Activated B cell treated with CpG ODN at 0.5 μM for 24 hours (primary cell): ENCODE results near the gene UMODL1. TPM values are rescaled to one million over a fixed set of nuclear protein-coding genes. Genes with fewer than 3 reads are reported as not detected.

Source experiments
- ATAC-seq: fragments of 200-7000 bp; cut with Tn5 transposase; one replicate; pipeline ENCODE4 v1.10.0; 2021; ENCODE audit warnings: low read depth, mild to moderate bottlenecking, moderate library complexity
- CTCF ChIA-PET: fragments of 350-600 bp; sonication (Branson Sonifier 250); formaldehyde crosslinking; loops from one replicate; lab custom pipeline; 2021; ENCODE audit warnings: antibody characterized with exemption; lab: Charles Lee
- POLR2A ChIA-PET: fragments of 350-600 bp; sonication (Branson Sonifier 250); formaldehyde crosslinking; loops from one replicate; lab custom pipeline; 2021; ENCODE audit warnings: antibody characterized with exemption; lab: Charles Lee
- DNase-seq: peaks from one replicate; pipeline ENCODE4 v3.0.0; 2022
- H3K27ac Mint-ChIP-seq: one replicate; pipeline ENCODE4 v1.8.0; 2020; ENCODE audit warnings: mixed read lengths
- H3K27me3 Mint-ChIP-seq: one replicate; pipeline ENCODE4 v1.8.0; 2021; ENCODE audit warnings: mixed read lengths
- H3K36me3 Mint-ChIP-seq: one replicate; pipeline ENCODE4 v1.8.0; 2021; ENCODE audit warnings: low read depth, mixed read lengths
- H3K4me1 Mint-ChIP-seq: one replicate; pipeline ENCODE4 v1.8.0; 2021; ENCODE audit warnings: mixed read lengths
- H3K4me3 Mint-ChIP-seq: one replicate; pipeline ENCODE4 v1.8.0; 2020; ENCODE audit warnings: mild to moderate bottlenecking, mixed read lengths
- H3K9me3 Mint-ChIP-seq: one replicate; pipeline ENCODE4 v1.8.0; 2020; ENCODE audit warnings: mixed read lengths
- intact Hi-C: fragments of 100-400 bp; cut with micrococcal nuclease; formaldehyde crosslinking; loops from one replicate; pipeline ENCODE4 v1.15.1; 2024
- total RNA-seq: library from RNA; stranded (reverse); gene quantifications from 2 replicates; pipeline ENCODE4 v1.2.3, GENCODE V29; 2022
- TF ChIP-seq, protein P1 (sequence below): fragments of 200-600 bp; IDR thresholded peaks from one replicate; pipeline ENCODE4 v1.8.0; 2022; ENCODE audit warnings: antibody characterized with exemption, mild to moderate bottlenecking

The UMODL1 gene
- total RNA-seq, 1 donor from 2014 or later: 0.04 TPM

DNA sequence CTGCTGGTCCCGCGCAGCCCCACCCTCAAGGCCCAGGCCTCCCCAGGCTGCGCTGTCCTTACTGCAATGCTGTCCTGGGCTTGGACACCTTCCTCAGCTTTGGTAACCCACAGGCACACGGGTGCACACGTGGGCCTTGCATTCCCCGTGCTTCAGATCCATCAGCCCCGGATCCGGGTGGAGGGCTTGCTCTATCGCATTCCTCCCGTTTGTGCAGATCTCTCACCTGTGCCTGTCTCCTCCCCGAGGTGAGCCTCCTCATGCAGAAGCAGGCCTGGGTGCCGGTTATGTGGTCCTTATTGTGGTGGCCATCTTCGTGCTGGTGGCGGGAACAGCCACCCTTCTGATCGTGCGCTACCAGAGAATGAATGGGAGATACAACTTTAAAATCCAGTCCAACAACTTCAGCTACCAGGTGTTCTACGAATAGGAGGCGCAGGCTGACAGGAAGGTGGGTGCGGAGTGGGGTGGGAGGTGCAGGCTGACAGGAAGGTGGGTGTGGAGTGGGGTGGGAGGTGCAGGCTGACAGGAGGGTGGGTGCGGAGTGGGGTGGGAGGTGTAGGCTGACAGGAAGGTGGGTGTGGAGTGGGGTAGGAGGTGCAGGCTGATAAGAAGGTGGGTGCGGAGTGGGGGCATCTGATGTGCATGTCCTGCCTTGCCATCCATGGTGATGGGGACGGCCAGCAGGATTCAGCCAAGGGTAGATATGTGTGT is 66.2 kb downstream of the UMODL1 start:
- no peak overlapping the region for H3K4me3 Mint-ChIP-seq
- H3K36me3 Mint-ChIP-seq: no peaks in the 10 kb centered on the region
- H3K9me3 Mint-ChIP-seq: no peaks in the 10 kb centered on the region
- H3K4me1 Mint-ChIP-seq: peaks cover 7% of the 10 kb centered on the region
- no peak for DNase-seq
- TF ChIP-seq, protein P1, sequence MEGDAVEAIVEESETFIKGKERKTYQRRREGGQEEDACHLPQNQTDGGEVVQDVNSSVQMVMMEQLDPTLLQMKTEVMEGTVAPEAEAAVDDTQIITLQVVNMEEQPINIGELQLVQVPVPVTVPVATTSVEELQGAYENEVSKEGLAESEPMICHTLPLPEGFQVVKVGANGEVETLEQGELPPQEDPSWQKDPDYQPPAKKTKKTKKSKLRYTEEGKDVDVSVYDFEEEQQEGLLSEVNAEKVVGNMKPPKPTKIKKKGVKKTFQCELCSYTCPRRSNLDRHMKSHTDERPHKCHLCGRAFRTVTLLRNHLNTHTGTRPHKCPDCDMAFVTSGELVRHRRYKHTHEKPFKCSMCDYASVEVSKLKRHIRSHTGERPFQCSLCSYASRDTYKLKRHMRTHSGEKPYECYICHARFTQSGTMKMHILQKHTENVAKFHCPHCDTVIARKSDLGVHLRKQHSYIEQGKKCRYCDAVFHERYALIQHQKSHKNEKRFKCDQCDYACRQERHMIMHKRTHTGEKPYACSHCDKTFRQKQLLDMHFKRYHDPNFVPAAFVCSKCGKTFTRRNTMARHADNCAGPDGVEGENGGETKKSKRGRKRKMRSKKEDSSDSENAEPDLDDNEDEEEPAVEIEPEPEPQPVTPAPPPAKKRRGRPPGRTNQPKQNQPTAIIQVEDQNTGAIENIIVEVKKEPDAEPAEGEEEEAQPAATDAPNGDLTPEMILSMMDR: no peak
- ChIA-PET CTCF (no interaction called here), POLR2A (no interaction called here)
- H3K27me3 Mint-ChIP-seq: no peaks in the 10 kb centered on the region
- H3K27ac Mint-ChIP-seq: no peak overlapping the region
- intact Hi-C loops: no loop called here
- no peak for ATAC-seq

DNA sequence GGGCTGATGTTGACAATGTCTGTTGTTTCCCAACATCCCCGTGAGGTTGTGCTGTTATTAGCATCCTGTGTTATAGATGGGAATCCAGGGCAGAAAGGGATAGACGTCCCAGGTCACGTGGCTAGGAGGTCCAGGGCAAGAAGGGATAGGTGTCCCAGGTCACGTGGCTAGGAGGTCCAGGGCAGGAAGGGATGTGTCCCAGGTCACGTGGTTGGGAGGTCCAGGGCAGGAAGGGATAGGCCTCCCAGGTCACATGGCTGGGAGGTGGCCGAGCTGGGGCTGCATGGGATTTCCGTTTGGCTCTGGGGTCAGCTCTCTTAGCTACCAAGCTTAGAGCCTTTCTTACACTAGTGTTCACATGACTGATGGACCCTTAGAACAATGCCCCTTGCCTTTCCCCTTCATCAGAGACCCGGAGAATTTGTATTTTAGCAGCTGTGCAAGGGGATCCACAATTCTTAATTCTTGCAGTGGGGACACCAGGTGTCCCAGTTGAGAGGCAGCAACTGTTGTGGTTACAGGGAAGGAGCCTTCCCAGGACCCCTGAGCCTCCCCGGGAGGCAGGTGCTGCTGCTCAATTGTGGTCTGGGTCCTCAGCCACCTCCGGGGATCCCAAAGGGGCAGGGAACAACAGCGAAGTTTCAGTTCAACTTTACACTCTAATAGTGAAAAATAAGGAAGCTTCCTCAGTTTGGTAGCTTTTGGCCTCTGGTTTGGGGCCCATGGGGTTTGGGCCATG is 69.2 kb downstream of the UMODL1 start:
- ATAC-seq (no peak), DNase-seq (no peak)
- Mint-ChIP-seq H3K27ac (no peak overlapping the region), H3K27me3 (no peaks in the 10 kb centered on the region), H3K4me1 (peaks cover 7% of the 10 kb centered on the region), H3K4me3 (no peak overlapping the region), H3K9me3 (no peaks in the 10 kb centered on the region), H3K36me3 (no peaks in the 10 kb centered on the region)
- CTCF ChIA-PET: no interaction called here
- intact Hi-C loops: no loop called here
- TF ChIP-seq, protein P1: no peak
- POLR2A ChIA-PET: no interaction called here

GRCh38 chr21:42141643-42142042 is 70.5 kb downstream of the UMODL1 start:
- no peak for ATAC-seq
- peaks cover 11% of the 10 kb centered on the region for H3K4me1 Mint-ChIP-seq
- H3K27ac Mint-ChIP-seq: no peak overlapping the region
- no peak for DNase-seq
- intact Hi-C loops: no loop called here
- no peak overlapping the region for H3K4me3 Mint-ChIP-seq
- no peaks in the 10 kb centered on the region for H3K27me3 Mint-ChIP-seq
- no peaks in the 10 kb centered on the region for H3K9me3 Mint-ChIP-seq
- POLR2A ChIA-PET: no interaction called here
- TF ChIP-seq, protein P1: no peak
- CTCF ChIA-PET: interaction anchor here (2.8 kb wide), 1 partner anchor 118 kb away, joined by 13 read pairs; no protein-coding TSS in a partner anchor
- no peaks in the 10 kb centered on the region for H3K36me3 Mint-ChIP-seq

DNA sequence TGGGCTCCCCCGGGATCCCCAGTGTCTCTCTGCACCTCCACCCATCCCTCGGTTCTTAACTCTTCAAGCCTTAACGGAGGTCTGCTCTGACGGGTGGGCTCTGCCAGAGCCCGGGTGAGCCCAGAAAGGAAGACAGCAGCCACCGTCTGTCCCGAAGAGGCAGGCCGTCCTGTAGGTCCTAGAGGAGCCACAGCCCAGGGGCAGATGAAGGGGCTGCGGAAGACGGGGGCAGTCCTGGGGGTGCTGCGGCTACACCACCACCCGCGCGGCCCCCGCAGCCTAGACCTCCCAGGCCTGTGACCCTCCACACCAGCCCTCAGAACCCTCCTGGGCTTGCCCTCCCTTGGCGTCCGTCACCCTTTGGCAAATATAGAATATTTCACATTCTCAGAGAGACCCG is 71.0 kb downstream of the UMODL1 start:
- ATAC-seq (no peak), DNase-seq (no peak)
- Mint-ChIP-seq H3K27me3 (no peaks in the 10 kb centered on the region), H3K36me3 (no peaks in the 10 kb centered on the region), H3K4me3 (no peak overlapping the region), H3K9me3 (no peaks in the 10 kb centered on the region), H3K4me1 (peaks cover 11% of the 10 kb centered on the region), H3K27ac (no peak overlapping the region)
- intact Hi-C loops: no loop called here
- TF ChIP-seq, protein P1: no peak
- POLR2A ChIA-PET: no interaction called here
- CTCF ChIA-PET: interaction anchor here (2.8 kb wide), 1 partner anchor 117 kb away, joined by 13 read pairs; no protein-coding TSS in a partner anchor

DNA sequence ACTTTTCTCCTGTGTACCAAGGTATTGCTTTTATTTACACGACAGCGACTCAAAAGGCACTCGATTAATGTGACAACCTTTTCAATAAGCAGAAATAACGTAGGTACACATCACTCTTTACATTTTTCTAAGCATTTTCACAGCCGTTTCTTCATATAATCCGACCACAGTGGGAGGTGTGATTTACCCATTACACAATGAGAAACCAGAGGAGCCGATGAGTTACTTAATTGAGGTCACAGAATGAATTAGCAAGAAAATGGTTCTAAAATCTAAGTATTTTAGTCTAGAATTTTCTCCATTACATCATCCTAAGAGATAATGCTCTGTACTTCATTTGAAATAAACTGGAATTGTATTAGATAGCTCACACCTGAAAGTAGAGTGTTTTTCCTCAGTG is 71.5 kb downstream of the UMODL1 start:
- no peak overlapping the region for H3K4me3 Mint-ChIP-seq

More for the DNA sequence above, 71.5 kb downstream of the UMODL1 start:
- ChIA-PET POLR2A (no interaction called here), CTCF (interaction anchor here (2.8 kb wide), 1 partner anchor 117 kb away, joined by 13 read pairs; no protein-coding TSS in a partner anchor)
- DNase-seq (no peak), ATAC-seq (no peak)
- Mint-ChIP-seq H3K36me3 (no peaks in the 10 kb centered on the region), H3K27ac (no peak overlapping the region), H3K9me3 (no peaks in the 10 kb centered on the region), H3K27me3 (no peaks in the 10 kb centered on the region), H3K4me1 (peaks cover 11% of the 10 kb centered on the region)
- TF ChIP-seq, protein P1: no peak
- intact Hi-C loops: no loop called here
